Stimulated activated CD8-positive, alpha-beta memory T cell treated with anti-CD3 and anti-CD28 coated beads, Interleukin-4, amount 100 ng/mL, for 4 hours (primary cell): ENCODE measurements around the gene XXYLT1.

ENCODE experiments used
- DNase-seq, 2 donors: peaks; one replicate each; pipeline ENCODE4 v3.0.0-alpha.2; 2020; ENCODE audit warnings: low read depth in 2 of 2, low spot score in 1 of 2

The XXYLT1 gene

GRCh38 chr3:195154793-195155535, 116.0 kb downstream of the XXYLT1 start:
- DNase-seq = no peak

- no peak for DNase-seq
Observed at GRCh38 chr3:195154111-195154791, 116.7 kb downstream of the XXYLT1 start.

GRCh38 chr3:195153653-195154052, 117.3 kb downstream of the XXYLT1 start:
- no peak for DNase-seq

GRCh38 chr3:195153130-195153529, 117.8 kb downstream of the XXYLT1 start:
- DNase-seq = no peak

GRCh38 chr3:195151866-195152541, 119.0 kb downstream of the XXYLT1 start:
- DNase-seq = no peak

GRCh38 chr3:195151402-195151801, 119.6 kb downstream of the XXYLT1 start:
- no peak for DNase-seq

GRCh38 chr3:195150181-195151118, 120.5 kb downstream of the XXYLT1 start:
- no peak for DNase-seq

GRCh38 chr3:195149292-195150030, 121.5 kb downstream of the XXYLT1 start:
- DNase-seq = no peak

GRCh38 chr3:195148549-195148948, 122.4 kb downstream of the XXYLT1 start:
- no peak for DNase-seq

GRCh38 chr3:195147649-195148080, 123.3 kb downstream of the XXYLT1 start:
- no peak for DNase-seq

- no peak for DNase-seq
Observed at GRCh38 chr3:195146131-195146530, 124.8 kb downstream of the XXYLT1 start.

GRCh38 chr3:195145579-195145978, 125.4 kb downstream of the XXYLT1 start:
- no peak for DNase-seq

GRCh38 chr3:195143221-195143620, 127.7 kb downstream of the XXYLT1 start:
- DNase-seq = no peak

- no peak for DNase-seq
Observed at GRCh38 chr3:195142519-195142918, 128.4 kb downstream of the XXYLT1 start.

- no peak for DNase-seq
Observed at GRCh38 chr3:195140816-195141793, 129.9 kb downstream of the XXYLT1 start.

- no peak for DNase-seq
Observed at GRCh38 chr3:195140410-195140809, 130.5 kb downstream of the XXYLT1 start.

GRCh38 chr3:195139876-195140240, 131.1 kb downstream of the XXYLT1 start:
- no peak for DNase-seq

GRCh38 chr3:195139091-195139875, 131.7 kb downstream of the XXYLT1 start:
- DNase-seq = no peak
